ENCODE results near the gene LINC00237.

LINC00237 gene

GRCh38 chr20:21125072-21125848 lies 19.1 kb upstream of the LINC00237 start:
- no peak for DNase-seq

GRCh38 chr20:21124190-21124589 lies 18.0 kb upstream of the LINC00237 start:
- no peak for DNase-seq

- no peak for DNase-seq
Observed at GRCh38 chr20:21118782-21119181, 12.6 kb upstream of the LINC00237 start.

- DNase-seq, result no peak
Observed at GRCh38 chr20:21118138-21118537, 12.0 kb upstream of the LINC00237 start.

- no peak for DNase-seq
Observed at GRCh38 chr20:21117521-21117920, 11.4 kb upstream of the LINC00237 start.

- no peak for DNase-seq
Observed at GRCh38 chr20:21114584-21114983, 8.4 kb upstream of the LINC00237 start.

GRCh38 chr20:21113697-21114096 lies 7.5 kb upstream of the LINC00237 start:
- DNase-seq, result no peak

GRCh38 chr20:21111416-21111815 lies 5.3 kb upstream of the LINC00237 start:
- no peak for DNase-seq

- DNase-seq, result no peak
Observed at GRCh38 chr20:21110811-21111210, 4.7 kb upstream of the LINC00237 start.

GRCh38 chr20:21109144-21109543 lies 3.0 kb upstream of the LINC00237 start:
- DNase-seq, result no peak

- DNase-seq, result no peak
Observed at GRCh38 chr20:21105429-21106170, 558 bp downstream of the LINC00237 start.

- DNase-seq, result no peak
Observed at GRCh38 chr20:21104921-21105320, 1.2 kb downstream of the LINC00237 start.

- DNase-seq, result no peak
Observed at GRCh38 chr20:21104466-21104761, 1.7 kb downstream of the LINC00237 start.

GRCh38 chr20:21103582-21104465 lies 2.3 kb downstream of the LINC00237 start:
- no peak for DNase-seq

- peak in 1 of 5 donors; percentile 41 for DNase-seq
Observed at GRCh38 chr20:21102603-21103311, 3.4 kb downstream of the LINC00237 start.

- DNase-seq, result peak in 1 of 5 donors; percentile 29
Observed at GRCh38 chr20:21101932-21102575, 4.1 kb downstream of the LINC00237 start.

GRCh38 chr20:21101453-21101931 lies 4.7 kb downstream of the LINC00237 start:
- DNase-seq, result peak in 1 of 5 donors; percentile 17

- DNase-seq, result peak in 1 of 5 donors; percentile 66
Observed at GRCh38 chr20:21100578-21101452, 5.3 kb downstream of the LINC00237 start.

GRCh38 chr20:21099751-21100577 lies 6.2 kb downstream of the LINC00237 start:
- DNase-seq, result peak in 2 of 5 donors; percentile 23 to 67

All from T-helper 1 cell (primary cell).